ENCODE measurements around the gene KCMF1. TPM values are rescaled to one million over a fixed set of nuclear protein-coding genes. Genes with fewer than 3 reads are reported as not detected.

The KCMF1 gene
- polyA plus RNA-seq, 1 donor from 2014 or later: 43.3 TPM

- TF ChIP-seq SMC3 (conservative IDR thresholded peaks at IDR 0.05; ENCODE audit: poor library complexity): no peak
- no peak for TF ChIP-seq RAD21 (conservative IDR thresholded peaks at IDR 0.05)
- TF ChIP-seq TAF1 (IDR thresholded peaks at IDR 0.05; ENCODE audit: low read depth): no peak
- no peak for TF ChIP-seq REST (IDR thresholded peaks at IDR 0.05; ENCODE audit: borderline replicate concordance)
- TF ChIP-seq MXI1 (conservative IDR thresholded peaks at IDR 0.05; ENCODE audit: poor library complexity, severe bottlenecking): no peak
- no peak for TF ChIP-seq CTCF (IDR thresholded peaks at IDR 0.05; ENCODE audit: poor library complexity, severe bottlenecking)
- Histone ChIP-seq H3K4me2 (ENCODE audit: low read length) (no peak overlapping the region), H3K36me3 (ENCODE audit: insufficient read depth, low read length) (no peaks in the 10 kb centered on the region), H3K9me3 (ENCODE audit: low read length) (no peaks in the 10 kb centered on the region), H3F3A (ENCODE audit: insufficient read depth, low read length, poor library complexity, severe bottlenecking) (no peaks in the 10 kb centered on the region), H3K27me3 (ENCODE audit: insufficient read depth, low read depth, low read length) (no peaks in the 10 kb centered on the region), H3K27ac (ENCODE audit: low read length) (no peak overlapping the region), H4K20me1 (ENCODE audit: insufficient read depth) (no peaks in the 10 kb centered on the region), H3K79me2 (replicated peaks; ENCODE audit: insufficient read depth, low read length) (peaks cover 24% of the 10 kb centered on the region), H3K9ac (ENCODE audit: low read length) (no peak overlapping the region), H3K9me2 (ENCODE audit: insufficient read depth, low read length) (no peaks in the 10 kb centered on the region), H2AFZ (ENCODE audit: low read depth, low read length) (no peak overlapping the region), H3K4me3 (ENCODE audit: low read length) (no peak overlapping the region)
Observed at GRCh38 chr2:84966731-84967130, 4.2 kb upstream of the KCMF1 start.

GRCh38 chr2:84969511-84970209 is 1.3 kb upstream of the KCMF1 start:
- TF ChIP-seq POLR2AphosphoS5 (IDR thresholded peaks at IDR 0.05) (no peak), MXI1 (conservative IDR thresholded peaks at IDR 0.05; ENCODE audit: poor library complexity, severe bottlenecking) (peak; percentile 71)
- H4K20me1 ChIP-seq (ENCODE audit: insufficient read depth): no peaks in the 10 kb centered on the region
- peak overlapping the region; percentile 63 for H2AFZ ChIP-seq (ENCODE audit: low read depth, low read length)
- no peaks in the 10 kb centered on the region for H3K27me3 ChIP-seq (ENCODE audit: insufficient read depth, low read depth, low read length)
- H3K36me3 ChIP-seq (ENCODE audit: insufficient read depth, low read length): no peaks in the 10 kb centered on the region
- no peaks in the 10 kb centered on the region for H3F3A ChIP-seq (ENCODE audit: insufficient read depth, low read length, poor library complexity, severe bottlenecking)
- H3K9me2 ChIP-seq (ENCODE audit: insufficient read depth, low read length): no peaks in the 10 kb centered on the region
- peak overlapping the region; percentile 97 for H3K9ac ChIP-seq (ENCODE audit: low read length)
- peak overlapping the region; percentile 72 for H3K4me2 ChIP-seq (ENCODE audit: low read length)
- peaks cover 48% of the 10 kb centered on the region for H3K79me2 ChIP-seq (replicated peaks; ENCODE audit: insufficient read depth, low read length)
- peak overlapping the region; percentile 90 for H3K27ac ChIP-seq (ENCODE audit: low read length)
- H3K9me3 ChIP-seq (ENCODE audit: low read length): no peaks in the 10 kb centered on the region
- H3K4me3 ChIP-seq (ENCODE audit: low read length): peak overlapping the region; percentile 73

- Histone ChIP-seq H3K27ac (ENCODE audit: low read length) (peak overlapping the region; percentile 90), H3K9ac (ENCODE audit: low read length) (peak overlapping the region; percentile 97), H3F3A (ENCODE audit: insufficient read depth, low read length, poor library complexity, severe bottlenecking) (no peaks in the 10 kb centered on the region), H3K4me3 (ENCODE audit: low read length) (peak overlapping the region; percentile 73), H3K9me3 (ENCODE audit: low read length) (no peaks in the 10 kb centered on the region), H3K27me3 (ENCODE audit: insufficient read depth, low read depth, low read length) (no peaks in the 10 kb centered on the region), H3K36me3 (ENCODE audit: insufficient read depth, low read length) (no peaks in the 10 kb centered on the region), H4K20me1 (ENCODE audit: insufficient read depth) (no peaks in the 10 kb centered on the region), H2AFZ (ENCODE audit: low read depth, low read length) (peak overlapping the region; percentile 63), H3K4me2 (ENCODE audit: low read length) (peak overlapping the region; percentile 72), H3K9me2 (ENCODE audit: insufficient read depth, low read length) (no peaks in the 10 kb centered on the region), H3K79me2 (replicated peaks; ENCODE audit: insufficient read depth, low read length) (peaks cover 55% of the 10 kb centered on the region)
- TF ChIP-seq MXI1 (conservative IDR thresholded peaks at IDR 0.05; ENCODE audit: poor library complexity, severe bottlenecking) (no peak), REST (IDR thresholded peaks at IDR 0.05; ENCODE audit: borderline replicate concordance) (no peak), CTCF (IDR thresholded peaks at IDR 0.05; ENCODE audit: poor library complexity, severe bottlenecking) (no peak), RAD21 (conservative IDR thresholded peaks at IDR 0.05) (no peak), POLR2AphosphoS5 (IDR thresholded peaks at IDR 0.05) (no peak), TAF1 (IDR thresholded peaks at IDR 0.05; ENCODE audit: low read depth) (no peak), EZH2 (IDR thresholded peaks at IDR 0.05; ENCODE audit: borderline replicate concordance, insufficient read depth, low read length, poor library complexity, severe bottlenecking) (no peak)
Observed at GRCh38 chr2:84970210-84970867, 622 bp upstream of the KCMF1 start.

Measured in neural cell (in vitro differentiated cells).